OCI-LY3 (cell line): ENCODE results near the gene NEU2.

ENCODE experiments used
- H2AFZ ChIP-seq: fragments of 200-600, 300-600 bp; shearing (Covaris generic); 2 replicates; pipeline ENCODE4 v1.6.0; 2014; ENCODE audit warnings: antibody characterized with exemption, low read depth, low read length
- H3K27ac ChIP-seq: fragments of 200-600, 300-600 bp; sonication (generic); 2 replicates; pipeline ENCODE4 v1.5.1; 2014; ENCODE audit warnings: mild to moderate bottlenecking, low read length, moderate library complexity, mixed read lengths
- H3K27me3 ChIP-seq: fragments of 200-600, 300-600 bp; sonication (generic); 2 replicates; pipeline ENCODE4 v1.6.1; 2014; ENCODE audit warnings: low read depth, low read length, mixed read lengths
- H3K36me3 ChIP-seq: fragments of 200-600, 300-600 bp; sonication (generic); replicated peaks from 2 replicates; pipeline ENCODE3; 2014; ENCODE audit warnings: low read depth, low read length, mixed read lengths
- H3K4me1 ChIP-seq: fragments of 300-600, 200-600 bp; sonication (generic); 2 replicates; pipeline ENCODE4 v1.6.1; 2014; ENCODE audit warnings: low read length, mixed read lengths
- H3K4me2 ChIP-seq: fragments of 200-600, 300-600 bp; sonication (generic); 2 replicates; pipeline ENCODE4 v1.6.1; 2014; ENCODE audit warnings: low read length, mixed read lengths
- H3K4me3 ChIP-seq: fragments of 300-600, 200-600 bp; sonication (generic); 2 replicates; pipeline ENCODE4 v1.5.1; 2014; ENCODE audit warnings: antibody characterized with exemption, mild to moderate bottlenecking, low read length, moderate library complexity
- H3K79me2 ChIP-seq: fragments of 300-600, 200-600 bp; shearing (Covaris generic); 2 replicates; pipeline ENCODE4 v1.6.1; 2014; ENCODE audit warnings: mild to moderate bottlenecking, low read length, mixed read lengths
- H3K9ac ChIP-seq: fragments of 300-600, 200-600 bp; shearing (Covaris generic); 2 replicates; pipeline ENCODE4 v1.6.0; 2014; ENCODE audit warnings: mild to moderate bottlenecking, low read length, moderate library complexity
- H3K9me3 ChIP-seq: fragments of 200-600, 300-600 bp; shearing (Covaris generic); 2 replicates; pipeline ENCODE4 v1.6.1; 2014; ENCODE audit warnings: low read length, mixed read lengths; ENCODE audit not compliant: insufficient read depth
- H4K20me1 ChIP-seq: fragments of 200-600, 300-600 bp; sonication (generic); 2 replicates; pipeline ENCODE4 v1.6.1; 2016; ENCODE audit warnings: low read length, mixed read lengths; ENCODE audit not compliant: insufficient read depth
- CTCF ChIP-seq: fragments of 200-600, 300-600 bp; sonication (generic); IDR thresholded peaks from 2 replicates; pipeline ENCODE4 v1.5.1; 2014; ENCODE audit warnings: antibody characterized with exemption, low read length, low read depth
- EZH2phosphoT487 ChIP-seq: fragments of 200-600 bp; shearing (Covaris generic); IDR thresholded peaks from 2 replicates; pipeline ENCODE4 v1.6.1; 2018; ENCODE audit warnings: antibody characterized with exemption, mixed run types, low read depth

Gene NEU2

GRCh38 chr2:233023761-233024410 lies 8.6 kb upstream of the NEU2 start:
- no peak overlapping the region for H3K4me2 ChIP-seq
- no peaks in the 10 kb centered on the region for H3K79me2 ChIP-seq
- no peaks in the 10 kb centered on the region for H4K20me1 ChIP-seq
- H3K4me1 ChIP-seq: no peaks in the 10 kb centered on the region
- no peak overlapping the region for H3K27ac ChIP-seq
- no peak overlapping the region for H3K9ac ChIP-seq
- no peaks in the 10 kb centered on the region for H3K27me3 ChIP-seq
- no peaks in the 10 kb centered on the region for H3K36me3 ChIP-seq
- H3K4me3 ChIP-seq: no peak overlapping the region
- H2AFZ ChIP-seq: no peak overlapping the region
- TF ChIP-seq EZH2phosphoT487 (no peak), CTCF (no peak)
- H3K9me3 ChIP-seq: no peaks in the 10 kb centered on the region

GRCh38 chr2:233025706-233026105 lies 6.8 kb upstream of the NEU2 start:
- Histone ChIP-seq H3K79me2 (no peaks in the 10 kb centered on the region), H3K36me3 (no peaks in the 10 kb centered on the region), H3K4me1 (no peaks in the 10 kb centered on the region), H3K27me3 (no peaks in the 10 kb centered on the region), H3K4me3 (no peak overlapping the region), H3K9me3 (no peaks in the 10 kb centered on the region), H3K4me2 (no peak overlapping the region), H2AFZ (no peak overlapping the region), H3K9ac (no peak overlapping the region), H4K20me1 (no peaks in the 10 kb centered on the region), H3K27ac (no peak overlapping the region)
- TF ChIP-seq EZH2phosphoT487 (no peak), CTCF (no peak)

- Histone ChIP-seq H2AFZ (no peak overlapping the region), H3K9ac (no peak overlapping the region), H3K27me3 (no peaks in the 10 kb centered on the region), H3K27ac (no peak overlapping the region), H3K4me1 (no peaks in the 10 kb centered on the region), H3K4me2 (no peak overlapping the region), H3K36me3 (no peaks in the 10 kb centered on the region), H4K20me1 (no peaks in the 10 kb centered on the region), H3K9me3 (no peaks in the 10 kb centered on the region), H3K79me2 (no peaks in the 10 kb centered on the region), H3K4me3 (no peak overlapping the region)
- no peak for TF ChIP-seq EZH2phosphoT487
- TF ChIP-seq CTCF: no peak
Measured at GRCh38 chr2:233026198-233026813, 6.2 kb upstream of the NEU2 start.

GRCh38 chr2:233029321-233029720 lies 3.2 kb upstream of the NEU2 start:
- no peak overlapping the region for H3K27ac ChIP-seq

More at GRCh38 chr2:233029321-233029720, 3.2 kb upstream of the NEU2 start:
- Histone ChIP-seq H4K20me1 (no peaks in the 10 kb centered on the region), H3K4me3 (no peak overlapping the region), H3K27me3 (no peaks in the 10 kb centered on the region), H3K36me3 (no peaks in the 10 kb centered on the region), H3K9ac (no peak overlapping the region), H2AFZ (no peak overlapping the region), H3K4me1 (no peaks in the 10 kb centered on the region), H3K79me2 (no peaks in the 10 kb centered on the region), H3K9me3 (no peaks in the 10 kb centered on the region), H3K4me2 (no peak overlapping the region)
- TF ChIP-seq EZH2phosphoT487: no peak
- TF ChIP-seq CTCF: no peak
